ENCODE measurements around the gene IL6R. TPM values are rescaled to one million over a fixed set of nuclear protein-coding genes. Genes with fewer than 3 reads are reported as not detected.

Gene IL6R
- total RNA-seq, 1 experiment from 2014 or later, result 12.2 TPM

GRCh38 chr1:154478013-154478412 lies 72.9 kb downstream of the IL6R start:
- TF ChIP-seq POLR2AphosphoS5 (IDR thresholded peaks at IDR 0.05; ENCODE audit: low read depth, low read length), result no peak
- TF ChIP-seq TCF7L2 (IDR thresholded peaks at IDR 0.05; ENCODE audit: low read depth, low read length), result no peak
- no peak for TF ChIP-seq SIN3A (IDR thresholded peaks at IDR 0.05; ENCODE audit: borderline replicate concordance, insufficient read depth, low read depth, low read length)
- TF ChIP-seq, protein P1, sequence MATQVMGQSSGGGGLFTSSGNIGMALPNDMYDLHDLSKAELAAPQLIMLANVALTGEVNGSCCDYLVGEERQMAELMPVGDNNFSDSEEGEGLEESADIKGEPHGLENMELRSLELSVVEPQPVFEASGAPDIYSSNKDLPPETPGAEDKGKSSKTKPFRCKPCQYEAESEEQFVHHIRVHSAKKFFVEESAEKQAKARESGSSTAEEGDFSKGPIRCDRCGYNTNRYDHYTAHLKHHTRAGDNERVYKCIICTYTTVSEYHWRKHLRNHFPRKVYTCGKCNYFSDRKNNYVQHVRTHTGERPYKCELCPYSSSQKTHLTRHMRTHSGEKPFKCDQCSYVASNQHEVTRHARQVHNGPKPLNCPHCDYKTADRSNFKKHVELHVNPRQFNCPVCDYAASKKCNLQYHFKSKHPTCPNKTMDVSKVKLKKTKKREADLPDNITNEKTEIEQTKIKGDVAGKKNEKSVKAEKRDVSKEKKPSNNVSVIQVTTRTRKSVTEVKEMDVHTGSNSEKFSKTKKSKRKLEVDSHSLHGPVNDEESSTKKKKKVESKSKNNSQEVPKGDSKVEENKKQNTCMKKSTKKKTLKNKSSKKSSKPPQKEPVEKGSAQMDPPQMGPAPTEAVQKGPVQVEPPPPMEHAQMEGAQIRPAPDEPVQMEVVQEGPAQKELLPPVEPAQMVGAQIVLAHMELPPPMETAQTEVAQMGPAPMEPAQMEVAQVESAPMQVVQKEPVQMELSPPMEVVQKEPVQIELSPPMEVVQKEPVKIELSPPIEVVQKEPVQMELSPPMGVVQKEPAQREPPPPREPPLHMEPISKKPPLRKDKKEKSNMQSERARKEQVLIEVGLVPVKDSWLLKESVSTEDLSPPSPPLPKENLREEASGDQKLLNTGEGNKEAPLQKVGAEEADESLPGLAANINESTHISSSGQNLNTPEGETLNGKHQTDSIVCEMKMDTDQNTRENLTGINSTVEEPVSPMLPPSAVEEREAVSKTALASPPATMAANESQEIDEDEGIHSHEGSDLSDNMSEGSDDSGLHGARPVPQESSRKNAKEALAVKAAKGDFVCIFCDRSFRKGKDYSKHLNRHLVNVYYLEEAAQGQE (IDR thresholded peaks at IDR 0.05; ENCODE audit: insufficient read depth in 1 of 2, low read depth in 2 of 2, low read length in 1 of 2), result no peak
- TF ChIP-seq, protein P2, sequence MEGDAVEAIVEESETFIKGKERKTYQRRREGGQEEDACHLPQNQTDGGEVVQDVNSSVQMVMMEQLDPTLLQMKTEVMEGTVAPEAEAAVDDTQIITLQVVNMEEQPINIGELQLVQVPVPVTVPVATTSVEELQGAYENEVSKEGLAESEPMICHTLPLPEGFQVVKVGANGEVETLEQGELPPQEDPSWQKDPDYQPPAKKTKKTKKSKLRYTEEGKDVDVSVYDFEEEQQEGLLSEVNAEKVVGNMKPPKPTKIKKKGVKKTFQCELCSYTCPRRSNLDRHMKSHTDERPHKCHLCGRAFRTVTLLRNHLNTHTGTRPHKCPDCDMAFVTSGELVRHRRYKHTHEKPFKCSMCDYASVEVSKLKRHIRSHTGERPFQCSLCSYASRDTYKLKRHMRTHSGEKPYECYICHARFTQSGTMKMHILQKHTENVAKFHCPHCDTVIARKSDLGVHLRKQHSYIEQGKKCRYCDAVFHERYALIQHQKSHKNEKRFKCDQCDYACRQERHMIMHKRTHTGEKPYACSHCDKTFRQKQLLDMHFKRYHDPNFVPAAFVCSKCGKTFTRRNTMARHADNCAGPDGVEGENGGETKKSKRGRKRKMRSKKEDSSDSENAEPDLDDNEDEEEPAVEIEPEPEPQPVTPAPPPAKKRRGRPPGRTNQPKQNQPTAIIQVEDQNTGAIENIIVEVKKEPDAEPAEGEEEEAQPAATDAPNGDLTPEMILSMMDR (IDR thresholded peaks at IDR 0.05), result no peak

DNA sequence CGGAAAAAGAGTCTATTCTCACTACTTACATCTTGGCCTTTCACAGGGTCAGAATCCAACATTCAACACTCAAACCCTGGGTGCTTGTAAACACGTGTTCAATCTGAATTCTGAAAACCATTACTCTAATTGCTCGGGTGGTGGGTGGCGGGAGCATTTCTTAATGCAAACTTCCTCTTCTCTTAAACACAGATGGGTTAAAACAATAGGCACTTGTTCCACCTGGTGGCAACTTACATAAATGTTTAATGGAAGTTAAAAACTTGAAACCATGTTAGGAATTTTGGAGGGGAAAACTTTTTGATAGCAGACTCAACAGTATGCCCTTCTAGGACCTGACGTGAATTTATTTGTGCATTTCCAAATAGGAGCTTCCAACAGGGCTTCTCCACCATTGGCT lies 73.5 kb downstream of the IL6R start:
- POLR2A ChIA-PET, result no interaction called here
- CTCF ChIA-PET, result interaction anchor here (1.3 to 4.6 kb wide), 2 partner anchors 68 to 70 kb away, joined by 3 to 42 read pairs; no protein-coding TSS in a partner anchor
- H3K4me3 ChIP-seq (ENCODE audit: low read depth in 2 of 2, low read length in 2 of 2), result no peak overlapping the region
- peaks cover 2% of the 10 kb centered on the region; the same call in 1 of the 2 replicates for H3K4me1 ChIP-seq (ENCODE audit: control insufficient read depth, insufficient read depth, low read length)
- ATAC-seq (no peak), DNase-seq (ENCODE audit: low read depth, low spot score) (no peak)
- no peaks in the 10 kb centered on the region for H3K27me3 ChIP-seq (ENCODE audit: control insufficient read depth, insufficient read depth, low read length)
- in situ Hi-C loops (cut with HindIII; ENCODE audit: low pct_unique_long_range_greater_than_20kb, low sequenced_read_pairs) (no loop called here), intact Hi-C loops (cut with micrococcal nuclease; ENCODE audit: unreplicated experiment) (no loop called here)
- H3K27ac ChIP-seq (ENCODE audit: low read length), result no peak overlapping the region; the same call in 1 of the 2 replicates
- no peaks in the 10 kb centered on the region for H3K9me3 ChIP-seq (ENCODE audit: control insufficient read depth, insufficient read depth, low read depth, low read length)
- no peaks in the 10 kb centered on the region for H3K36me3 ChIP-seq (ENCODE audit: control insufficient read depth, insufficient read depth, low read length)
- no TSS peak for BruUV-seq (replicated peaks)
- TF ChIP-seq, protein P2 (IDR thresholded peaks at IDR 0.05), result no peak
- TF ChIP-seq TCF7L2 (IDR thresholded peaks at IDR 0.05; ENCODE audit: low read depth, low read length) (no peak), SIN3A (IDR thresholded peaks at IDR 0.05; ENCODE audit: borderline replicate concordance, insufficient read depth, low read depth, low read length) (no peak), POLR2AphosphoS5 (IDR thresholded peaks at IDR 0.05; ENCODE audit: low read depth, low read length) (no peak)
- TF ChIP-seq, protein P1 (IDR thresholded peaks at IDR 0.05; ENCODE audit: insufficient read depth in 1 of 2, low read depth in 2 of 2, low read length in 1 of 2), result no peak

More at GRCh38 chr1:154478013-154478412, 72.9 kb downstream of the IL6R start:
- no peaks in the 10 kb centered on the region for H3K36me3 ChIP-seq (ENCODE audit: control insufficient read depth, insufficient read depth, low read length)
- no TSS peak for BruUV-seq (replicated peaks)
- POLR2A ChIA-PET, result no interaction called here
- in situ Hi-C loops (cut with HindIII; ENCODE audit: low pct_unique_long_range_greater_than_20kb, low sequenced_read_pairs) (no loop called here), intact Hi-C loops (cut with micrococcal nuclease; ENCODE audit: unreplicated experiment) (no loop called here)
- no peak overlapping the region for H3K27ac ChIP-seq (ENCODE audit: low read length)
- ATAC-seq (no peak), DNase-seq (ENCODE audit: low read depth, low spot score) (no peak)
- H3K4me1 ChIP-seq (ENCODE audit: control insufficient read depth, insufficient read depth, low read length), result peaks cover 2% of the 10 kb centered on the region; the same call in 1 of the 2 replicates
- no peaks in the 10 kb centered on the region for H3K27me3 ChIP-seq (ENCODE audit: control insufficient read depth, insufficient read depth, low read length)
- CTCF ChIA-PET, result no interaction called here
- no peak overlapping the region for H3K4me3 ChIP-seq (ENCODE audit: low read depth in 2 of 2, low read length in 2 of 2)
- H3K9me3 ChIP-seq (ENCODE audit: control insufficient read depth, insufficient read depth, low read depth, low read length), result no peaks in the 10 kb centered on the region

All from Panc1 (cell line).